NT2/D1 (cell line): Measurements from ENCODE around the gene LYPD6B.

Source experiments
- DNase-seq: peaks from one replicate; pipeline ENCODE4 v3.0.0-alpha.2; 2011; ENCODE audit warnings: low read depth, low spot score
- H3K27me3 ChIP-seq: 2 replicates; pipeline ENCODE4 v1.6.0; 2011; ENCODE audit warnings: mild to moderate bottlenecking; ENCODE audit not compliant: insufficient read length, insufficient read depth
- H3K36me3 ChIP-seq: 2 replicates; pipeline ENCODE4 v1.6.1; 2011; ENCODE audit warnings: mild to moderate bottlenecking, low read length, mixed read lengths; ENCODE audit not compliant: insufficient read depth, insufficient read length
- H3K4me1 ChIP-seq: 2 replicates; pipeline ENCODE4 v1.5.1; 2011; ENCODE audit not compliant: insufficient read depth, insufficient read length
- H3K4me3 ChIP-seq: 2 replicates; pipeline ENCODE4 v1.5.1; 2011; ENCODE audit warnings: low read depth; ENCODE audit not compliant: insufficient read length
- H3K9ac ChIP-seq: 2 replicates; pipeline ENCODE4 v1.6.0; 2011; ENCODE audit warnings: low read depth; ENCODE audit not compliant: insufficient read length
- H3K9me3 ChIP-seq: 2 replicates; pipeline ENCODE4 v1.5.1; 2011; ENCODE audit warnings: mild to moderate bottlenecking, low read length; ENCODE audit not compliant: insufficient read depth
- SUZ12 ChIP-seq: IDR thresholded peaks from 2 replicates; pipeline ENCODE4 v1.6.1; 2011; ENCODE audit not compliant: insufficient read length, insufficient read depth; ENCODE audit errors: extremely low read depth
- YY1 ChIP-seq: IDR thresholded peaks from 2 replicates; pipeline ENCODE4 v1.6.1; 2011; ENCODE audit not compliant: insufficient read length, insufficient read depth
- ZNF274 ChIP-seq: IDR thresholded peaks from 2 replicates; pipeline ENCODE4 v1.6.1; 2011; ENCODE audit warnings: mild to moderate bottlenecking, low read depth, low read length

The LYPD6B gene

DNA sequence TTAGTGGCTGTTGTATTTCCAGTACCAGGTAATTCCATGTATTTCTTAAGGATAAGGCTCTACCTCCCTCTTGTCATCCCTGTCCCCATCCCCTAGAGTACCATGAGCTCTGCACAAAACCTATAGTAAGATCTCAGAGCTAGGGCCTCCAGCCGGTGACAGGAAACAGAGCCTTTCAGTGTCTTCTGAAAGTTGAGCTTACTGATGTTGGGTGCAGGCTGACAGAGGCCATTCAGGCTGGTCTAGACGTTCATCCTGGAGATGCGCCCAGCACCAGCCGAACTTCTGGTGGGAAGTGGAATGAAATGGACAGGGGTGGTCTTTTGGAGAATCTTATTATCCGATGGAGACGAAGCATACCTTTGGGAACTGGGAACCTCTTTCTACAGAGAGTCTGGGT is 16.7 kb upstream of the LYPD6B start:
- Histone ChIP-seq H3K4me3 (no peak overlapping the region), H3K9ac (no peak overlapping the region), H3K36me3 (peaks cover 24% of the 10 kb centered on the region), H3K4me1 (no peaks in the 10 kb centered on the region), H3K27me3 (no peaks in the 10 kb centered on the region), H3K9me3 (no peaks in the 10 kb centered on the region)
- DNase-seq, result no peak
- TF ChIP-seq ZNF274, result no peak
- no peak for TF ChIP-seq YY1
- TF ChIP-seq SUZ12, result no peak

DNA sequence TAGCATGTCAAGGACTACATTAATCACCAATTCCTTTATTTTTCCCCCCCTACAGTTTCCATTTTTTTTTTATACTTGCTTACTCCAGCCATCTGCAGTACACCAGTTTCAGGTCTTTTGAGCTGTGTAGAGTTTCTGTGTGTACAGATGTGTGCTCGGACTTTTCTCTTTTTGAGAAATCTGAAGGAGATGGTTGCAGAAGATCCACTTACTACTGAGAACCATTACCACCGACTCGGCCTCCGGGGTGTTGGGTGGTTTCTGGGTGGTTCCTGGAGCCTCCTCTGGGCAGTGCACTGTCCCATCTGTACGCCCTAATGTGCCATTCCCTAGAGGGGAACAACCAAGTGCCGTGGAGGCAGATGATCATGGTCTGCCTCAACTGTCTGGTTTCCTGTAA is 15.4 kb upstream of the LYPD6B start:
- Histone ChIP-seq H3K4me1 (no peaks in the 10 kb centered on the region), H3K9ac (no peak overlapping the region), H3K4me3 (no peak overlapping the region), H3K9me3 (no peaks in the 10 kb centered on the region), H3K27me3 (no peaks in the 10 kb centered on the region), H3K36me3 (peaks cover 21% of the 10 kb centered on the region)
- no peak for DNase-seq
- TF ChIP-seq SUZ12 (no peak), ZNF274 (no peak), YY1 (no peak)

- no peaks in the 10 kb centered on the region for H3K27me3 ChIP-seq
- H3K9me3 ChIP-seq, result no peaks in the 10 kb centered on the region
- peaks cover 2% of the 10 kb centered on the region for H3K4me1 ChIP-seq
- peaks cover 8% of the 10 kb centered on the region for H3K36me3 ChIP-seq
- DNase-seq, result no peak
- TF ChIP-seq ZNF274, result no peak
- H3K4me3 ChIP-seq, result no peak overlapping the region
- no peak overlapping the region for H3K9ac ChIP-seq
Measured at GRCh38 chr2:149027590-149028250, 10.8 kb upstream of the LYPD6B start.

DNA sequence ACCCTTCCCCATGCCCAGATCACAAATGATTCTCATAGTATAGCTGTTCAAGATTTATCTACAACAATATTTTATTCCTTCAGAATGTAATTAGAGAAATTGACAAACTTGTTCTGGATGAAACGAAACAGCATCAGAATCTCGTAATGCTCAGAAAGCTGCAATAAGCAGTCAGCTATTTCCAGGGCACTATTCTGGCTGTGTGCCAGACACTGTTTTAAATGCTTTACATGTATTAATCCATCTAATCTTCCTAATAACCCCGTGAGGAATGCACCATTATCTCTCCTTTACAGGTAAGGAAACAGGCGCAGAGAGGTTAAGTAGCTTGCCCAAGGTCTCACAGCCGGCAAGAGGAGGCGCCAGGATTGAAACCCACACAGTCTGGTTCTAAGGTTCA is 10.1 kb upstream of the LYPD6B start:
- H3K36me3 ChIP-seq, result peaks cover 8% of the 10 kb centered on the region
- H3K9me3 ChIP-seq, result no peaks in the 10 kb centered on the region
- H3K9ac ChIP-seq, result no peak overlapping the region
- no peak for DNase-seq
- H3K4me3 ChIP-seq, result no peak overlapping the region
- peaks cover 2% of the 10 kb centered on the region for H3K4me1 ChIP-seq
- no peak for TF ChIP-seq SUZ12
- no peak for TF ChIP-seq YY1
- TF ChIP-seq ZNF274, result no peak
- H3K27me3 ChIP-seq, result no peaks in the 10 kb centered on the region

GRCh38 chr2:149028891-149029290 is 9.6 kb upstream of the LYPD6B start:
- H3K4me1 ChIP-seq, result peaks cover 2% of the 10 kb centered on the region
- DNase-seq, result no peak
- TF ChIP-seq SUZ12, result no peak
- TF ChIP-seq ZNF274, result no peak
- TF ChIP-seq YY1, result no peak
- no peaks in the 10 kb centered on the region for H3K9me3 ChIP-seq
- H3K4me3 ChIP-seq, result no peak overlapping the region
- no peaks in the 10 kb centered on the region for H3K27me3 ChIP-seq
- no peak overlapping the region for H3K9ac ChIP-seq
- peaks cover 3% of the 10 kb centered on the region for H3K36me3 ChIP-seq

GRCh38 chr2:149029307-149029965 is 9.1 kb upstream of the LYPD6B start:
- Histone ChIP-seq H3K27me3 (no peaks in the 10 kb centered on the region), H3K36me3 (no peaks in the 10 kb centered on the region), H3K9me3 (no peaks in the 10 kb centered on the region), H3K9ac (no peak overlapping the region), H3K4me1 (peaks cover 2% of the 10 kb centered on the region), H3K4me3 (no peak overlapping the region)
- TF ChIP-seq YY1 (no peak), ZNF274 (no peak), SUZ12 (no peak)
- no peak for DNase-seq

DNA sequence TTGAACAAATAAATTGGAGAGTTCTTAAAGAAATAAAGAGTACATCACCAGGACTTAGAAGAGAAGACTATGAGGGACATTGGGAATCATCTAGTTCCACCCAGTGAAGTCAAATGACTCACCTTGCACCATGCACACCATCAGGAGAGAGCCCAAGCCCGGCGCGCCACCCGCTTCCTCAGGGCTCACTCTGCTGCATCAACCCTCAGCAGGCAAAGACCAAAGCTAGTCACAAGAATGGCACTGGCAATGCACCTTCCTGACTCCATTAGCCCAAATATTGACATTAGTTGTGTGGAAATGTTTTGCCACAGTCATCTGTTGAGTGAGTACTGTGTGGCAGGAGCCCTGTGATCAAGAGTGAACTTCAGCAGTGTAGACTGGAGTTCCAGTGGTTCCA is 7.1 kb upstream of the LYPD6B start:
- TF ChIP-seq ZNF274 (no peak), YY1 (no peak), SUZ12 (no peak)
- H3K4me3 ChIP-seq, result no peak overlapping the region
- peaks cover 2% of the 10 kb centered on the region for H3K4me1 ChIP-seq
- no peaks in the 10 kb centered on the region for H3K9me3 ChIP-seq
- H3K27me3 ChIP-seq, result no peaks in the 10 kb centered on the region
- H3K36me3 ChIP-seq, result no peaks in the 10 kb centered on the region
- DNase-seq, result no peak
- no peak overlapping the region for H3K9ac ChIP-seq
